Left lung (tissue), 10 donors: ENCODE measurements around the gene ATP2A1. TPM values are rescaled to one million over a fixed set of nuclear protein-coding genes. Genes with fewer than 3 reads are reported as not detected.
"Not testable (repeated sequence)": the region's sequence is repeated elsewhere in the genome, so short reads cannot be mapped to it uniquely, and the experiment has no call there.

Experiments
- ATAC-seq: fragments of 200-7000 bp; cut with Tn5 transposase; one replicate; pipeline ENCODE4 v1.9.1; 2020; ENCODE audit warnings: moderate library complexity
- DNase-seq, 4 donors: peaks; one replicate each; pipeline ENCODE4 v3.0.0-alpha.2; 2013 to 2020
- H3K27ac ChIP-seq, 2 donors: fragments of 200-600 bp; sonication (generic) in 1 of 2; one replicate each; pipeline versions ENCODE4 v1.5.0 to v1.8.0; 2020 to 2021
- H3K27me3 ChIP-seq, 2 donors: fragments of 200-600 bp; sonication (generic) in 1 of 2; one replicate each; pipeline versions ENCODE4 v1.5.0 to v1.8.0; 2020 to 2021
- H3K36me3 ChIP-seq, 2 donors: fragments of 200-600 bp; sonication (generic) in 1 of 2; one replicate each; pipeline versions ENCODE4 v1.5.0 to v1.8.0; 2020 to 2021
- H3K4me1 ChIP-seq, 2 donors: fragments of 200-600 bp; one replicate each; pipeline ENCODE4 v1.8.0; 2021
- H3K4me3 ChIP-seq, 2 donors: fragments of 200-600 bp; sonication (generic) in 1 of 2; one replicate each; pipeline versions ENCODE4 v1.5.0 to v1.8.0; 2020 to 2021; ENCODE audit warnings: mild to moderate bottlenecking in 1 of 2
- H3K9me3 ChIP-seq, 2 donors: fragments of 200-600 bp; sonication (generic) in 1 of 2; one replicate each; pipeline versions ENCODE4 v1.5.0 to v1.8.0; 2020 to 2021
- CTCF ChIP-seq, 2 donors: fragments of 200-600 bp; sonication (generic) in 1 of 2; IDR thresholded peaks; one replicate each; pipeline versions ENCODE4 v1.5.0 to v1.8.0; 2021; ENCODE audit warnings: antibody characterized with exemption in 2 of 2
- intact Hi-C, 2 donors: fragments of 100-400 bp; cut with DNase I; formaldehyde crosslinking; loops; one replicate each; pipeline versions ENCODE4 v1.11.2 to v1.14.2; 2022
- polyA plus RNA-seq, 6 donors: library from polyadenylated mRNA; unstranded; fragments of 120-200 nt; gene quantifications; one replicate each; pipeline ENCODE4 v1.2.1, GENCODE V29; 2013; ENCODE audit not compliant: insufficient read length in 6 of 6
- total RNA-seq, 2 donors: library from RNA; stranded (reverse); fragmentation: NEBNext Ultra II Directional; extraction: Animal tissue kit (Norgen Biotek cat#: 25700); gene quantifications; one replicate each; pipeline ENCODE4 v1.2.1, GENCODE V29; 2021
- donor health status: DM: no; HTN: yes; CAD: no.
- donor health status: DM: no; HTN: no; CAD: no.

Gene ATP2A1
- total and polyA plus RNA-seq, 8 donors, result 0.38 to 3.1 (median 2.5) TPM

DNA sequence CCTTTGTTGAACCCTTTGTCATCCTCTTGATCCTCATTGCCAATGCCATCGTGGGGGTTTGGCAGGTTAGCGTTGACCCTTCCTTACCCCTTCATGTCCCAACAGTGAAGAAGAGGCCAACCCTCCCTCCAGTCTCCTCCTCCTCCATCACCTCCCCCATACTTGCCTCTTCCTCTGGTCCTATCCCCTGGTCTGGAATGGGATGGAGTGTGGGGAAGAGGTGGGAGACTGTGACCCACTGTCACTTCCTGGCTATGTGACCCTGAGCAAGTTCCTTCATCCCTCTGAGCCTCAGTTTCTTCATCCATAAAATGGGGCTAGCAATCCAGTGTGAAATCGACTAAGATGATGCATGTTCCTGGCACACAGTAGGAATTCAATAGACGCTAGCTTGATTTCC, 2.7 kb downstream of the ATP2A1 start:
- H3K27me3 ChIP-seq, result peaks cover 0 to 38% of the 10 kb centered on the region in 2 donors
- peaks cover 9 to 17% of the 10 kb centered on the region in 2 donors for H3K4me1 ChIP-seq
- intact Hi-C loops, result no loop called here
- TF ChIP-seq CTCF (IDR thresholded peaks at IDR 0.05), result no peak
- no peak for DNase-seq
- no peak overlapping the region for H3K27ac ChIP-seq
- no peak for ATAC-seq
- H3K9me3 ChIP-seq, result no peaks in the 10 kb centered on the region
- no peaks in the 10 kb centered on the region for H3K36me3 ChIP-seq
- no peak overlapping the region for H3K4me3 ChIP-seq

DNA sequence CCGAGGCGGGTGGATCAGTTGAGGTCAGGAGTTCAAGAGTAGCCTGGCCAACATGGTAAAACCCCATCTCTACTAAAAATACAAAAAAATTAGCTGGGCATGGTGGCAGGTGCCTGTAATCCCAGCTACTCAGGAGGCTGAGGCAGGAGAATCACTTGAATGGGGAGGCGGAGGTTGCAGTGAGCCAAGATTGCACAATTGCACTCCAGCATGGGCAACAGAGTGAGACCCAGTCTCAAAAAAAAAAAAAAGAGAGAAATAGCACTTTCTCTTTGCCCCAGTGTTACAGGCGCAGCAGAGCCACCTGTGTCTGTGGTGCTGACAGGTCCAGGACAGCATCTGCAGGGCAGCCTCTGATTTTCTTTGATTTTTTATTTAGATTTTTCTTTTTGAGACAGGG, 3.3 kb downstream of the ATP2A1 start:
- H3K36me3 ChIP-seq, ATAC-seq, H3K27ac ChIP-seq, DNase-seq, H3K4me3 ChIP-seq, intact Hi-C loops, H3K9me3 ChIP-seq: not testable (repeated sequence)
- H3K27me3 ChIP-seq, result peaks cover 0 to 38% of the 10 kb centered on the region in 2 donors
- peaks cover 9 to 17% of the 10 kb centered on the region in 2 donors for H3K4me1 ChIP-seq

DNA sequence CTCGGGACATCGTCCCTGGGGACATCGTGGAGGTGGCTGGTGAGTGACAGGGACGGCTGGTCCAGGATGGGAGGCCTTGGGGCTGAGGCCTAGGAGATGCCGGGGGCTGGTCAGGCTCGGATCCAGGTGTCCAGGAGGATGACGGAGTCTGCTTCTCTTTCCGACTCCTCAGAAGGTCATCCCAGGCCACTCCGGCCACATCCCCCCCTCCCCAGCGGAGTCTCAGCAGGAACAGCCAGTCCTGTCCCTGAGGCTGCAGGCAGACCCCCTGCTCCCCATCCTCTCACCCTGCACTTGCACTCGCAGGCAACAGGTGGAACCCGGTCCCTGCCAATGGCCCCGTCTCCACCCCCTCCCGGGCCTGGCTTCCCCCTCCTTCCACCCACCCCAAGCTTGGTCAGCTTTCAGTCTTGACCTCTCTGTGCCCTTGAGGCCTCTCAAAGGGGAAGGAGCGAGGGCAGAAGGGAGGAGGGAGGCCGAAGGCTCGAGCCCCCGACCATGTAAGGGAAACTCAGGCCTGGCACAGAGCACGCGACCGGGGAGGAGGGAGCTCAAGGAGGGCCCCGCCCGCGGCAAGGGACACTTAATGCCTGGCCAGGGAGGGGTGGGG, 4.4 kb downstream of the ATP2A1 start:
- Histone ChIP-seq H3K9me3 (no peaks in the 10 kb centered on the region), H3K36me3 (no peaks in the 10 kb centered on the region), H3K4me1 (peaks cover 9 to 17% of the 10 kb centered on the region in 2 donors), H3K4me3 (no peak overlapping the region), H3K27ac (no peak overlapping the region), H3K27me3 (peaks cover 0 to 38% of the 10 kb centered on the region in 2 donors)
- no peak for TF ChIP-seq CTCF (IDR thresholded peaks at IDR 0.05)
- intact Hi-C loops, result no loop called here
- ATAC-seq (no peak), DNase-seq (peak in 1 of 4 donors; percentile 71)

GRCh38 chr16:28883221-28883996, 5.1 kb downstream of the ATP2A1 start:
- no peak for TF ChIP-seq CTCF (IDR thresholded peaks at IDR 0.05)
- Histone ChIP-seq H3K4me1 (peaks cover 9 to 17% of the 10 kb centered on the region in 2 donors), H3K9me3 (no peaks in the 10 kb centered on the region), H3K36me3 (no peaks in the 10 kb centered on the region), H3K27me3 (peaks cover 0 to 38% of the 10 kb centered on the region in 2 donors), H3K27ac (no peak overlapping the region), H3K4me3 (no peak overlapping the region)
- intact Hi-C loops, result no loop called here
- ATAC-seq (no peak), DNase-seq (no peak)

DNA sequence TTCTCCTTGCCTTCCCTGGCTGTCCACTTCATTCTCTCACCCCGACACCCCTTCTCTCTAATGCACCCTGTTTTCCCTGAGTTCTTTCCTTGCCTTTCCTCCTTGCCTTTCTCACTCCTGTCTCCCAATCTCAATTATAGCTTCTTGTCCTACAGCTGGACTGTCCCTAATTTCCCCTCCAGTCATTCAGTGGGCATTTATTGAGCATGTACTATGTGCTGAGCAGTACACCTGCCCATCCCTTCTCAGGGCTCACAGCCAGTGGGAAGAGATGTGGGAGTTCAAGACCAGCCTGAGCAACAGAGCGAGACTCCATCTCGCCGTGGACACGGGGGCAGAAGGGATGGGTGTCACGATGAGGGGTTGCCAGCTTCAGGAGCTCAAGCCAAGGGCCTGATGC, 5.8 kb downstream of the ATP2A1 start:
- no peaks in the 10 kb centered on the region for H3K36me3 ChIP-seq
- peaks cover 9 to 14% of the 10 kb centered on the region in 2 donors for H3K4me1 ChIP-seq
- H3K4me3 ChIP-seq, result no peak overlapping the region
- ATAC-seq (no peak), DNase-seq (no peak)
- peaks cover 0 to 38% of the 10 kb centered on the region in 2 donors for H3K27me3 ChIP-seq
- TF ChIP-seq CTCF (IDR thresholded peaks at IDR 0.05), result no peak
- H3K27ac ChIP-seq, result no peak overlapping the region
- intact Hi-C loops, result no loop called here
- H3K9me3 ChIP-seq, result no peaks in the 10 kb centered on the region
